Heart left ventricle (tissue), 13 donors: ENCODE data around the gene RABEP2.

Experiments used
- POLR2A ChIP-seq, 2 donors: fragments of 450-650 bp; IDR thresholded peaks; one replicate each; pipeline ENCODE4 v1.6.1; 2017; ENCODE audit warnings: antibody characterized with exemption in 2 of 2, mild to moderate bottlenecking in 2 of 2, moderate library complexity in 2 of 2
- TF ChIP-seq, protein P1 (sequence below), 12 donors: fragments of 200-600 bp; sonication (generic) in 4 of 12; IDR thresholded peaks; one replicate each; pipeline versions ENCODE4 v1.5.0 to v1.8.0; 2018 to 2022; ENCODE audit warnings: antibody characterized with exemption in 12 of 12, mild to moderate bottlenecking in 5 of 12
- donor health status: ischemic (EF 13 %, LVEDD 7.1; RV severe dilation, severe dysfunction).
- donor health status: DM: no; HTN: yes; CAD: no.
- donor health status: DM: no; HTN: no; CAD: no.
- donor health status: ischemic (EF 25% LVEDD 6.9; RV normal size, moderate dysfunction).
- donor health status: ischemic (EF 25% LVEDD 5.7; RV mildly dilated, moderate dysfunction).
- donor health status: ischemic (EF 35%, LVEDD 5.7; RV mildly dilated, moderate dysfunction).
- donor health status: nonischemic (EF 11% LVEDD 7.7; RV severe dilation, severe dysfunction).
- donor health status: DM: yes; HTN: yes; CAD: no.
- donor health status: PGD.
- donor health status: ischemic (EF 29% LVEDD 5.4; RV normal size, mild dysfunction).
- donor health status: nonischemic (EF 23%, LVEDD 6.1; RV moderate dilation, normal function).

DNA sequence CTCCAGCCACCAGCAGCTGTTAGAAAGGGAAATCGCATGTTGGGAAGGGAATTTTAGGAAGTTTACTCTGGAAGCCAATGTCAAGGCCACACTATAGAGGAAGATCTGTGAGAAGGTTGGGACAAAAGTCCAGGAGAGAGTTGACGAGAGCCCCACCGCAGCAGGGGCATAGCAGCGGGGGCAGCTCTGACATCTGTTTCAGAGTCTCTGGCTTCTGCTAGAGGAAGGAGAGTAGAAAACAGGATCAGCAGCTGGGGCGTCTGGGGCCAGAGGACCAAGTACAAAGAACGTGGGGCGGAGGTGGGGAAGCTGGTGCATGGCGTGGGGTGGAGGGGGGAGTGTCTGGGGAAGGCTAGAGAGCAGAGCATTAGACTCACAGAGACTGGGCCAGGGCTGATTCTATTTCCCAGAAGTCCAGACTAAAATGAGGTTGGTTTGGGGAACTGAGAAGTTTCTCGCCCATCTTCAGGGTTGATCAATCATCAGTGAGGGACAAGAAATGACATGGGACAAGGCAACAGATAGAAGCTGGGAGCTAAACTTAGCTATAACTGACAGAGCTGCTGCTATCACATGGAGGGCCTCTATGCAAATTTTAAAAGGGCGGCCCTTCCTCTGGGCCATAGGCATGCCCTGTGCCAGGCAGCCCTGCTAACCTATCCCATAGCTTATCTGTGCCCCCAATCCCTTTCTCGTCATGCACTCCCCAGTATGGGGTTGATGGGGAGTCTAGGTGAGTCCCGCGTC lies 1.2 kb downstream of the RABEP2 start:
- TF ChIP-seq, protein P1, sequence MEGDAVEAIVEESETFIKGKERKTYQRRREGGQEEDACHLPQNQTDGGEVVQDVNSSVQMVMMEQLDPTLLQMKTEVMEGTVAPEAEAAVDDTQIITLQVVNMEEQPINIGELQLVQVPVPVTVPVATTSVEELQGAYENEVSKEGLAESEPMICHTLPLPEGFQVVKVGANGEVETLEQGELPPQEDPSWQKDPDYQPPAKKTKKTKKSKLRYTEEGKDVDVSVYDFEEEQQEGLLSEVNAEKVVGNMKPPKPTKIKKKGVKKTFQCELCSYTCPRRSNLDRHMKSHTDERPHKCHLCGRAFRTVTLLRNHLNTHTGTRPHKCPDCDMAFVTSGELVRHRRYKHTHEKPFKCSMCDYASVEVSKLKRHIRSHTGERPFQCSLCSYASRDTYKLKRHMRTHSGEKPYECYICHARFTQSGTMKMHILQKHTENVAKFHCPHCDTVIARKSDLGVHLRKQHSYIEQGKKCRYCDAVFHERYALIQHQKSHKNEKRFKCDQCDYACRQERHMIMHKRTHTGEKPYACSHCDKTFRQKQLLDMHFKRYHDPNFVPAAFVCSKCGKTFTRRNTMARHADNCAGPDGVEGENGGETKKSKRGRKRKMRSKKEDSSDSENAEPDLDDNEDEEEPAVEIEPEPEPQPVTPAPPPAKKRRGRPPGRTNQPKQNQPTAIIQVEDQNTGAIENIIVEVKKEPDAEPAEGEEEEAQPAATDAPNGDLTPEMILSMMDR (IDR thresholded peaks at IDR 0.05): no peak
- TF ChIP-seq POLR2A (IDR thresholded peaks at IDR 0.05): no peak
